CD4-positive, CD25-positive, alpha-beta regulatory T cell (primary cell): ENCODE measurements around the gene SYVN1. TPM values are rescaled to one million over a fixed set of nuclear protein-coding genes. Genes with fewer than 3 reads are reported as not detected.
"Not testable (repeated sequence)": the region's sequence is repeated elsewhere in the genome, so short reads cannot be mapped to it uniquely, and the experiment has no call there.

Experiments used
- ATAC-seq, 2 donors: fragments of 150-1000 bp; cut with Tn5 transposase; one replicate each; pipeline ENCODE4 v1.10.0; 2021; ENCODE audit warnings: low read depth in 2 of 2, moderate number of reproducible peaks in 2 of 2, moderate library complexity in 1 of 2
- DNase-seq, 3 donors: peaks; one replicate each; pipeline versions ENCODE4 v3.0.0 to v3.0.0-alpha.2; 2012 to 2022; ENCODE audit warnings: mixed read lengths in 1 of 3
- H3K27ac ChIP-seq: one replicate; pipeline ENCODE4 v1.7.0; 2013; ENCODE audit warnings: mild to moderate bottlenecking, low read length; ENCODE audit not compliant: insufficient read depth, poor library complexity, severe bottlenecking
- H3K27me3 ChIP-seq: one replicate; pipeline ENCODE4 v1.7.0; 2013; ENCODE audit warnings: low read length; ENCODE audit not compliant: control insufficient read depth, insufficient read depth
- H3K36me3 ChIP-seq: one replicate; pipeline ENCODE4 v1.7.0; 2013; ENCODE audit warnings: mild to moderate bottlenecking, low read length, moderate library complexity; ENCODE audit not compliant: control insufficient read depth, insufficient read depth
- H3K4me1 ChIP-seq: 2 replicates; pipeline ENCODE4 v1.7.0; 2013; ENCODE audit warnings: mild to moderate bottlenecking, low read length; ENCODE audit not compliant: insufficient read depth, control insufficient read depth, poor library complexity, severe bottlenecking
- H3K4me3 ChIP-seq: one replicate; pipeline ENCODE4 v1.7.0; 2013; ENCODE audit warnings: low read depth, mild to moderate bottlenecking, low read length, moderate library complexity
- H3K9me3 ChIP-seq, 2 experiments: 1 replicate in 1 of 2; 2 replicates in 1 of 2; pipeline ENCODE4 v1.7.0; 2013; ENCODE audit warnings: low read length in 2 of 2, mild to moderate bottlenecking in 1 of 2, moderate library complexity in 1 of 2; ENCODE audit not compliant: control insufficient read depth in 2 of 2
- H3K27ac Mint-ChIP-seq, 3 donors: one replicate each; pipeline ENCODE4 v1.8.0; 2020 to 2022; ENCODE audit warnings: mild to moderate bottlenecking in 3 of 3, mixed read lengths in 3 of 3, moderate library complexity in 2 of 3
- H3K27me3 Mint-ChIP-seq: one replicate; pipeline ENCODE4 v1.8.0; 2022; ENCODE audit warnings: mild to moderate bottlenecking, mixed read lengths
- H3K36me3 Mint-ChIP-seq: one replicate; pipeline ENCODE4 v1.8.0; 2020; ENCODE audit warnings: mixed read lengths
- H3K4me1 Mint-ChIP-seq, 4 donors: one replicate each; pipeline ENCODE4 v1.8.0; 2020 to 2022; ENCODE audit warnings: mixed read lengths in 4 of 4, mild to moderate bottlenecking in 1 of 4
- H3K4me3 Mint-ChIP-seq, 4 donors: one replicate each; pipeline ENCODE4 v1.8.0; 2020 to 2022; ENCODE audit warnings: mild to moderate bottlenecking in 4 of 4, mixed read lengths in 4 of 4, moderate library complexity in 3 of 4
- H3K9me3 Mint-ChIP-seq, 7 donors: one replicate each; pipeline ENCODE4 v1.8.0; 2020 to 2022; ENCODE audit warnings: mixed read lengths in 7 of 7, mild to moderate bottlenecking in 3 of 7, moderate library complexity in 2 of 7
- polyA plus RNA-seq, 4 donors: library from polyadenylated mRNA; unstranded; fragments of 300-500 nt; fragmentation: Illumina TruSeq; gene quantifications; one replicate each; pipeline ENCODE4 v1.2.3, GENCODE V29; 2021
- total RNA-seq: library from RNA; stranded (reverse); gene quantifications from one replicate; pipeline ENCODE4 v1.2.3, GENCODE V29; 2022

Gene SYVN1
- total RNA-seq, result 66.3 TPM
- 10 to 100 TPM in 1 of 4 donors, 1 to 10 TPM in 3; 6.2 to 10.8 (median 7.3) TPM for polyA plus RNA-seq

- Mint-ChIP-seq H3K4me3 (peak within 1 kb of the TSS; percentile 96 to 100 (median 98)), H3K36me3 (peaks cover 8% of the 10 kb centered on the region), H3K27ac (peak within 1 kb of the TSS; percentile 99 to 100 (median 100)), H3K9me3 (peaks cover 0 to 2% (median 0%) of the 10 kb centered on the region in 7 donors), H3K4me1 (peaks cover 7 to 48% (median 23%) of the 10 kb centered on the region in 4 donors), H3K27me3 (no peaks in the 10 kb centered on the region)
- H3K9me3 ChIP-seq, result no peaks in the 10 kb centered on the region
- peak within 1 kb of the TSS; percentile 99 for H3K27ac ChIP-seq
- H3K27me3 ChIP-seq, result no peaks in the 10 kb centered on the region
- H3K4me1 ChIP-seq, result peaks cover 38% of the 10 kb centered on the region
- peak; percentile 87 to 94 (median 94) for DNase-seq
- peaks cover 32% of the 10 kb centered on the region for H3K36me3 ChIP-seq
- peak; percentile 77 to 78 for ATAC-seq
- peak within 1 kb of the TSS; percentile 87 for H3K4me3 ChIP-seq
Observed at GRCh38 chr11:65134240-65134951, at the start of gene SYVN1. Gene SYVN1 (minus strand): TSS chr11:65134519. CDS start chr11:65133601, 918 bp downstream.

- no peaks in the 10 kb centered on the region for H3K27me3 ChIP-seq
- H3K36me3 Mint-ChIP-seq, result peaks cover 13% of the 10 kb centered on the region
- H3K4me3 ChIP-seq, result no peak overlapping the region
- ATAC-seq (no peak), DNase-seq (no peak)
- peak overlapping the region in 1 of 3 donors; percentile 88 for H3K27ac Mint-ChIP-seq
- H3K9me3 ChIP-seq, result no peaks in the 10 kb centered on the region
- peak overlapping the region; percentile 83 to 95 (median 92) for H3K4me3 Mint-ChIP-seq
- no peaks in the 10 kb centered on the region for H3K9me3 Mint-ChIP-seq
- H3K27me3 Mint-ChIP-seq, result no peaks in the 10 kb centered on the region
- peaks cover 33% of the 10 kb centered on the region for H3K4me1 ChIP-seq
- peaks cover 25% of the 10 kb centered on the region for H3K36me3 ChIP-seq
- peaks cover 5 to 37% (median 29%) of the 10 kb centered on the region in 4 donors for H3K4me1 Mint-ChIP-seq
- peak overlapping the region; percentile 1 for H3K27ac ChIP-seq
Observed at GRCh38 chr11:65183201-65183891, 49.0 kb upstream of the SYVN1 start.

- peak in 1 of 3 donors; percentile 35 for DNase-seq
- H3K27ac Mint-ChIP-seq, result peak overlapping the region; percentile 88 to 93 (median 90)
- H3K4me3 ChIP-seq, result peak overlapping the region; percentile 57
- H3K9me3 Mint-ChIP-seq, result no peaks in the 10 kb centered on the region
- H3K27me3 ChIP-seq, result no peaks in the 10 kb centered on the region
- H3K4me1 Mint-ChIP-seq, result peaks cover 5 to 40% (median 30%) of the 10 kb centered on the region in 4 donors
- H3K36me3 ChIP-seq, result peaks cover 21% of the 10 kb centered on the region
- H3K36me3 Mint-ChIP-seq, result peaks cover 13% of the 10 kb centered on the region
- peaks cover 33% of the 10 kb centered on the region for H3K4me1 ChIP-seq
- ATAC-seq, result no peak
- H3K27me3 Mint-ChIP-seq, result no peaks in the 10 kb centered on the region
- H3K9me3 ChIP-seq, result no peaks in the 10 kb centered on the region
- H3K27ac ChIP-seq, result peak overlapping the region; percentile 75
- peak overlapping the region; percentile 90 to 95 (median 94) for H3K4me3 Mint-ChIP-seq
Observed at GRCh38 chr11:65182258-65183170, 48.2 kb upstream of the SYVN1 start.

GRCh38 chr11:65181569-65182257 is 47.4 kb upstream of the SYVN1 start, which contains the start of gene CAPN1:
Gene CAPN1 (plus strand): TSS chr11:65181928. CDS start chr11:65182702, 774 bp downstream.
- ATAC-seq, result peak; percentile 71 to 76
- Mint-ChIP-seq H3K36me3 (peaks cover 5% of the 10 kb centered on the region), H3K4me1 (peaks cover 5 to 37% (median 28%) of the 10 kb centered on the region in 4 donors), H3K4me3 (peak within 1 kb of the TSS; percentile 90 to 97 (median 94)), H3K9me3 (no peaks in the 10 kb centered on the region), H3K27ac (peak within 1 kb of the TSS; percentile 88 to 93 (median 93)), H3K27me3 (no peaks in the 10 kb centered on the region)
- H3K9me3 ChIP-seq, result no peaks in the 10 kb centered on the region
- DNase-seq, result peak; percentile 60 to 86 (median 69)
- H3K27me3 ChIP-seq, result no peaks in the 10 kb centered on the region
- peaks cover 14% of the 10 kb centered on the region for H3K36me3 ChIP-seq
- H3K27ac ChIP-seq, result peak within 1 kb of the TSS; percentile 75
- H3K4me1 ChIP-seq, result peaks cover 33% of the 10 kb centered on the region
- H3K4me3 ChIP-seq, result peak within 1 kb of the TSS; percentile 57

- H3K27ac Mint-ChIP-seq, result peak overlapping the region; percentile 85 to 93 (median 93)
- no peaks in the 10 kb centered on the region for H3K36me3 Mint-ChIP-seq
- Histone ChIP-seq H3K27me3 (no peaks in the 10 kb centered on the region), H3K4me1 (peaks cover 33% of the 10 kb centered on the region), H3K27ac (no peak overlapping the region), H3K9me3 (no peaks in the 10 kb centered on the region), H3K4me3 (peak overlapping the region; percentile 41), H3K36me3 (peaks cover 7% of the 10 kb centered on the region)
- H3K9me3 Mint-ChIP-seq, result no peaks in the 10 kb centered on the region
- ATAC-seq (peak; percentile 62 to 64), DNase-seq (peak; percentile 54 to 62 (median 54))
- no peaks in the 10 kb centered on the region for H3K27me3 Mint-ChIP-seq
- H3K4me1 Mint-ChIP-seq, result peaks cover 5 to 34% (median 25%) of the 10 kb centered on the region in 4 donors
- peak overlapping the region; percentile 90 to 95 (median 94) for H3K4me3 Mint-ChIP-seq
Observed at GRCh38 chr11:65180877-65181568, 46.7 kb upstream of the SYVN1 start.

GRCh38 chr11:65174571-65175010 is 40.3 kb upstream of the SYVN1 start:
- ATAC-seq, H3K36me3 ChIP-seq, H3K4me1 ChIP-seq, H3K27ac Mint-ChIP-seq, H3K4me3 ChIP-seq, H3K27me3 Mint-ChIP-seq, H3K36me3 Mint-ChIP-seq, H3K4me1 Mint-ChIP-seq, H3K4me3 Mint-ChIP-seq, H3K27ac ChIP-seq, H3K9me3 ChIP-seq, DNase-seq, H3K27me3 ChIP-seq, H3K9me3 Mint-ChIP-seq: not testable (repeated sequence)
